ENCODE results near the gene IL34. TPM values are rescaled to one million over a fixed set of nuclear protein-coding genes. Genes with fewer than 3 reads are reported as not detected.
"Not testable (repeated sequence)": the region's sequence is repeated elsewhere in the genome, so short reads cannot be mapped to it uniquely, and the experiment has no call there.

Gene IL34
- total and polyA plus RNA-seq, 2 of the 8 experiments (the other 6 are each of a cell fraction or from before 2014, with no cell fraction given), result 4.6 to 5.6 TPM

- TF ChIP-seq RAD21 (IDR thresholded peaks at IDR 0.05 in 1 of 2, conservative IDR thresholded peaks at IDR 0.05 in 1 of 2; ENCODE audit: low read depth in 2 of 2, low read length in 2 of 2), result no peak
- no peak for TF ChIP-seq EP300 (IDR thresholded peaks at IDR 0.05; ENCODE audit: borderline replicate concordance in 1 of 2, low read depth in 2 of 2, low read length in 2 of 2)
Measured at GRCh38 chr16:70632273-70632672, 14.1 kb upstream of the IL34 start (continued).

GRCh38 chr16:70633617-70634016 lies 12.7 kb upstream of the IL34 start:
- H2BK12ac ChIP-seq (ENCODE audit: low read depth, low read length); H3K36me3 ChIP-seq (ENCODE audit: control insufficient read depth in 2 of 4, insufficient read depth in 4 of 4, low read length in 3 of 4); H3K18ac ChIP-seq (ENCODE audit: extremely low read depth, low read length); H2BK5ac ChIP-seq (ENCODE audit: low read depth, low read length); H2BK15ac ChIP-seq (ENCODE audit: low read length); H4K5ac ChIP-seq (ENCODE audit: insufficient read length, low read depth, low read length); H2AK5ac ChIP-seq (ENCODE audit: low read depth, low read length); H4K20me1 ChIP-seq (replicated peaks in 1 of 2; ENCODE audit: control insufficient read depth in 1 of 2, insufficient read depth in 2 of 2, low read length in 2 of 2); H3K27me3 ChIP-seq (replicated peaks in 1 of 4; ENCODE audit: control insufficient read depth in 3 of 4, extremely low read depth in 1 of 4, insufficient read depth in 3 of 4, low read length in 3 of 4); FAIRE-seq; H4K91ac ChIP-seq (replicated peaks; ENCODE audit: insufficient read length, low read length); H3K14ac ChIP-seq (ENCODE audit: insufficient read length); H4K8ac ChIP-seq (ENCODE audit: extremely low read depth, insufficient read depth, low read length); DNase-seq (ENCODE audit: low read depth in 1 of 2, low spot score in 2 of 2); H3K4me2 ChIP-seq (ENCODE audit: insufficient read depth in 1 of 2, low read depth in 2 of 2, low read length in 2 of 2); H3K9me3 ChIP-seq (ENCODE audit: insufficient read depth in 2 of 2, low read depth in 1 of 2, low read length in 1 of 2); H3K27ac ChIP-seq (ENCODE audit: low read depth, low read length); H3K4ac ChIP-seq (replicated peaks; ENCODE audit: insufficient read length, low read depth, low read length); H3K4me3 ChIP-seq (ENCODE audit: extremely low read depth in 1 of 4, insufficient read depth in 2 of 4, low read depth in 3 of 4, low read length in 4 of 4); H3K56ac ChIP-seq (replicated peaks; ENCODE audit: insufficient read length, low read depth, low read length); H3K79me2 ChIP-seq (ENCODE audit: control insufficient read depth in 1 of 2, insufficient read depth in 2 of 2, low read length in 2 of 2); H3K23ac ChIP-seq (ENCODE audit: insufficient read length); H3K9ac ChIP-seq (replicated peaks in 1 of 4; ENCODE audit: extremely low read depth in 1 of 4, low read depth in 3 of 4, low read length in 3 of 4); H3K4me1 ChIP-seq (replicated peaks in 1 of 4; ENCODE audit: control insufficient read depth in 3 of 4, insufficient read depth in 4 of 4, low read length in 3 of 4); H2BK120ac ChIP-seq (replicated peaks; ENCODE audit: low read depth, low read length); H3K79me1 ChIP-seq (ENCODE audit: low read depth, low read length); H2BK20ac ChIP-seq (ENCODE audit: low read length); H3K23me2 ChIP-seq (ENCODE audit: low read depth, low read length); H2AFZ ChIP-seq (ENCODE audit: low read length): not testable (repeated sequence)
- ChIA-PET POLR2A (ENCODE audit: partially characterized antibody) (interaction anchor here (1.4 to 2.8 kb wide), 4 partner anchors 19 to 54 kb away, joined by 4 to 12 read pairs (median 4); no protein-coding TSS in a partner anchor), CTCF (ENCODE audit: partially characterized antibody) (interaction anchor here (1.4 to 2.2 kb wide), 2 partner anchors 19 to 41 kb away, joined by 5 to 12 read pairs; no protein-coding TSS in a partner anchor)
- 91% methylated on average over 8 of the region's 10 CpGs; no CpG with 5 or more reads in 1 of the 2 experiments for WGBS, 2 experiments (ENCODE audit: extremely low coverage in 1 of 2, insufficient coverage in 1 of 2, insufficient read length in 1 of 2, insufficient replicate concordance in 2 of 2, low coverage in 1 of 2, low lambda C conversion rate in 2 of 2, missing lambda C conversion rate in 1 of 2)

All from H1 (cell line).